CD4-positive, alpha-beta T cell treated with Interleukin-17A for 4 hours (primary cell): ENCODE results near the gene DNAJB11.
"Not testable (repeated sequence)": the region's sequence is repeated elsewhere in the genome, so short reads cannot be mapped to it uniquely, and the experiment has no call there.

Experiments used
- DNase-seq: peaks from one replicate; pipeline ENCODE4 v3.0.0-alpha.2; 2020; ENCODE audit warnings: mixed read lengths

Gene DNAJB11

DNA sequence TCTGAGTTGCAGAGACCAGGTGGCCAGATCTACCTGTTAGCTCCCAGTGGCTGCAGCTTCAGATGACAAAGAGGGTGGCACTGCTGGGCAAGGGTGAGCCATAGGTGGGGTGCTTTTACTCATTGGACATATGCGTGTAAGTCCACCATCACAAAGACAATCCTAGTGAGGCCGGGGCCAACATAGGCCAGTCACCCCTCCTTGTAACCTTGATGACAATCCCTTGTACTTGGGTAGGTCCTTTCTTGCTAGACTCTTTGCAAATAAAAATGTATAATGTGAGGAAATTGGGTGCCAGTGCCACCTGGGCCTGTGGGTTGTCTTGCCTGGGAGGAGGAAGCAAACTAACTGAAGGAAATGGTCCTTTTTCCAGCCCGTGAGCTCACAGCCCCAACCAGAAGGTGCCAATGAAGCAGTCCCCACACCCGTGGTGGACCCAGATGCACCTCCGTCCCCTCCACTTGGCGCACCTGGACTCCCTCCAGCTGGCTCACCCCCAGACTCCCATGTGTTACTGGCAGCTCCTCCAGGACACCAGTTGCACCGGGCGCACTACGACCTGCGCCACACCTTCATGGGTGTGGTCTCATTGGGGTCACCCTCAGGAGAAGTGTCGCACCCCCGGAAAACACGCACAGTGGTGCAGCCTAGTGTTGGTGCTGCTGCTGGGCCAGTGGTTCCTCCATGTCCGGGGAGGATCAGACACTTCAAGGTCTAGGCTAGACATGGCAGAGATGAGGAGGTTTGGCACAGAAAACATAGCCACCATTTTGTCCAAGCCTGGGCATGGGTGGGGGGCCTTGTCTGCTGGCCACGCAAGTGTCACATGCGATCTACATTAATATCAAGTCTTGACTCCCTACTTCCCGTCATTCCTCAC lies 49.9 kb downstream of the DNAJB11 start:
- no peak for DNase-seq

DNA sequence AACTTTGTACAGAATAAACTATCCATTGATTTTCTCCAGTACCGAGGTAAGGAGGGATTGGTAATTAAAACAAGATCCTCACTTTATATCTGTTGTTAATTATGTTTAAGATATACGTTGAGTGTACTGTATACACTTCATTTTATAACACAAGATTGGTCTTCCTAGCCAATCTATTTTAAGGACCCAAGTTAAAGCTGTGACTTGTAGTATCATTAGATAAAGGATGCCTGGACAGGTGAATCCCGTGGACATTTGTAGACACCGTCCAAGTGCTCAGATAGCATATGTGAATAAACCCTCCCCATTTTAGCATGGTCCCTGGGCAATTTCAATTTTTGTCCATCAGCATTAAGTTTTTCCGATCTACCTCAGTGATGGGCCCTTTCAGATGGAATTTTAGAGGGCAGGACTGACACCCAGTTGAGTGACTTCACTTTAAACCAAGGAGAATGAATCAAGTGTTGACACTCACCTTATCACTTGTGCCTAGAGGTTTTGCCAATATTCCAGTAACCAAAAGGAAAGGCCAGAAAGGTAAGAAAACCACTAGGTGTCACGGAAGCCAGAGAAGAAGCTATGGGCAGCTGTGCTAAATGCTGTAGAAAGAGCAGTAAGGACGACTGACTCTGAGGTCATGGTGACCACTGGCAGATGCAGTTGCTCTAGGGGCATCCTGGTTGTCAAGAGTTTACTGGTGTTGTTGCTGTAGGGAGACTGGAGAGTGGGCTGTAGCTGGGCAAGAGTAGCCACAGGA lies 51.6 kb downstream of the DNAJB11 start:
- no peak for DNase-seq

DNA sequence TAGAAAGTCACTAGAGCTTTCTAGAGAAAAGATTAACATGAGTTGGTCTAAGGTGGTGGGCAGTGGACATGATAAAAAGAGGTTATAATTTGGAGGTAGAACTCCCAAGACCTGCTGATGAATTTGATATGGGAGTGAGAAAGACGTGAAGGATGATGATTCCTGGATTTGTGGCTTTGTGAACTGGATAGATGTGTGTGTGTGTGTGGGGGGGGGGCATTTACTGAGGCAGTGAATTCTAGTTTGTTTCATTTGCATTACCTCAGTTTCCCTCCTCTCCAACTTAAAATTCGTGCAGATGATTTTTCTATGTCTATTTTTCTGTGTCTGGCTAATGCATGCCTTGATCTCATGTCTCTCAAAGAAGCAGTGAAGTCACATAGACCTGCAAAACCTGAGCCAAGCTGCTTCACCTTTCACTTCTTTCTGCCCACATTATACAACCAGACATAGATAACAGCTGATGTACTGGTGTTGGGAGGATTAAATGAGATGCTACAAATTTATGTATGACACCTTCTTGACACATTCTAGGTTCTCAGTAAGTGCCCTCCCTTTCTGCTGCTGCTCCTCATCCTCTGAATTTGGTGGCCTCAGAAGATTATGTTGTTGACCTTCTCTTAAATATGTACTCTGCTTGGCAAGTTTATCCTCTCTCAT lies 52.3 kb downstream of the DNAJB11 start:
- no peak for DNase-seq

DNA sequence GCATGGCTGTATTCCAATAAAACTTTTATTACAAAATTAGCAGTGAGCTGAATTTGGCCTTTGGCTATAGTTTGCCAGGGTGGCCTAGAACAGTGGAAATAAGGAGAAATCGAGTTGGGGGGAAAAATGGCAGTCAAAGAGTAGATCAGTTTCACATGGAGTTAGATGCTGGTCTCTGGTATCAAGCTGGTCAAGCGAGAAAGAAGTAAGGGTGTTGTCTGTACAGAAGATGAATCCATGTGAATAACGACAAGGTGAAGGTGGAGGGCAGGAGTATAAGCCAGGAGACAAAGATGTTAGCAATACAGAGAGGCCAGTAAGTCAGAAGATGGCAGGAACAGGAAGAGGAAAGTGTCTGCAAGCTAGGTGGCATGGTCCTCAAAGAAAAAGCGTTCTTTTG lies 54.1 kb downstream of the DNAJB11 start:
- no peak for DNase-seq

DNA sequence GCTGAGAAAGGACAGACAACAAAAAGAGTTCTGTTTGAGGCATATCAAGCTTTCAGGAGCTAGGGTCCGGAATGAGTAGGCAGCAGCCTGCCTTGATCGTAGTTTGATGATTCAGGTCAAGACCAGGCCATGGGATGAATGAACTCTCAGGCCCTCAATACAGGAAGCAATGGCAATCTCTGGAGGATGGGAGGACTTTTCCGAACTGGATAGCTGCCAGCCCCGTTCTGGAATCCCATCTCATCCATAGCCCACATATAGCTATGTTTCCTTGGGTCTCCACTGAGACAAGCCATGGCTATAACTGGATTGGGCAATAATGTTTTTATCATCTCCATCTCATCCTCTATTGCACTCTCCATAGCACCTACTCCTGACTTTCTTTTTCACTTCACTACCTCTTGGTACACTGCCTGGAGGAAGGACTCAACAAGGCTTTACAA lies 55.1 kb downstream of the DNAJB11 start:
- no peak for DNase-seq

DNA sequence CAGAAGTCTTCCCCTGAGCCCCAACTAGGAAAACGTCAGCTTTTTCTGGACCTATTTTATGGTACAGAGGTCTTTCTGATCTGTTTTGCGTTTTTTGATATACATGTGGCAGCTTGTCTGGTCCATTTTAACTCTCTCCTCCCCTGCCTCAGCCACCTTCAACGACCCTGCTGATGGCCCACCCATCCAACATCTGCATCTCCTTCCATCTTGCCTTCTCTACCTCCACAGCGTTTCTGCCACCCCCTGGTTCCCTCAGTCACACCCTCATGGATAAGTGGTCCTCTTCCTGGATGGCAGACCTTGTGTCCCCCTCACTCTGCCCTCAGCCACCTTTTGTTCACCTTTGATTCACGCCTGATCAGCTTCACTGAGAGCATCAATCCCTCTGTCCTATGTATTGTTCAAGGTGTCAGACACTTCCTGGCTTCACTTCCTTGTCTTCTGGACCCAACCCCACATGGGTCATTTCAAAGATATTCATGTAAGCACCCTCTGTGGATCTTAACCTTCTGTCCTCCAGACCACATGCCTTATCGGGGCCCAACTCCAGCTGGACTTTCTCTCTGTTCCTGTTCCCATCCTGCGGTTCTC lies 55.8 kb downstream of the DNAJB11 start:
- no peak for DNase-seq

DNA sequence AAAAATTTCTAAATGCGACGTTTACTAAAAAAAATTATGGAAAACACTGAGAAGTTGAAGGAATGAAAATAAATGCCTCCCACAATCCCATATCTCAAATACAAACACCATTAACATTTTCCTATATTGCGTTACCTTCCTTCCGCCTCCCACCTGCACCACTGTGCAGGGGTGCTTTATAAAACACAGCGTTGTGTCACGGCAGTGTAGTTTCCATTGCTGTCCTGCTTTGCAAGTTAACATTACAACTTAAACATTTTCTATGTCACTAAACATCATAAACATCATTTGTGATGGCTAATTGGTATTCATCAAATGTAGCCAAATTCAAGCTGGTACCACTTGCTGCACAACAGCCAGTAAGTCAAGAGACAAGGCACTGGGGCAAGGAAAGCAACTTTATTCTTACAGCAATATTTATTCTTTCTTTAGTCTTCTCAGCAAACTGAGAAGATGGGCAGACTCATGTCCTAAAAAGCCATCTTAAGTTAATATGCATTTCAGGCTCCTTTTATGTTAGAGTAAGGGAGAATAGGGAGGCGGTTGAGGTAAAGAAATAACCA lies 57.4 kb downstream of the DNAJB11 start:
- DNase-seq, result no peak

DNA sequence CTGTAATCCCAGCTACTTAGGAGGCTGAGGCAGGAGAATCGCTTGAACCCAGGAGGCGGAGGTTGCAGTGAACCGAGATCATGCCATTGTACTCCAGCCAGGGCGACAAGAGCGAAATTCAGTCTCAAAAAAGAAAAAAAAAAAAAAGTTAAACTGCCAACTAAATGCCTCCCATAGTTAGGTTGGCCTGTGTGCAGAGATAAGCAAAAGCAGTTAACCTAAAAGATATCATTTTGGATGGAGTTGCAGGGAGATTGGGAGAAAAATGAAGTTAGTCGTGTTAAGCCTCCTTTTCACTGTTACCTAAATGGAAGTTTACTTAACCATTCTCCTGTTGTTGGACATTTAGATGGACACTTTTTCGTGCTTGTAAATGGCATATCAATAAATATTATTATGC lies 58.2 kb downstream of the DNAJB11 start:
- DNase-seq, result no peak

DNA sequence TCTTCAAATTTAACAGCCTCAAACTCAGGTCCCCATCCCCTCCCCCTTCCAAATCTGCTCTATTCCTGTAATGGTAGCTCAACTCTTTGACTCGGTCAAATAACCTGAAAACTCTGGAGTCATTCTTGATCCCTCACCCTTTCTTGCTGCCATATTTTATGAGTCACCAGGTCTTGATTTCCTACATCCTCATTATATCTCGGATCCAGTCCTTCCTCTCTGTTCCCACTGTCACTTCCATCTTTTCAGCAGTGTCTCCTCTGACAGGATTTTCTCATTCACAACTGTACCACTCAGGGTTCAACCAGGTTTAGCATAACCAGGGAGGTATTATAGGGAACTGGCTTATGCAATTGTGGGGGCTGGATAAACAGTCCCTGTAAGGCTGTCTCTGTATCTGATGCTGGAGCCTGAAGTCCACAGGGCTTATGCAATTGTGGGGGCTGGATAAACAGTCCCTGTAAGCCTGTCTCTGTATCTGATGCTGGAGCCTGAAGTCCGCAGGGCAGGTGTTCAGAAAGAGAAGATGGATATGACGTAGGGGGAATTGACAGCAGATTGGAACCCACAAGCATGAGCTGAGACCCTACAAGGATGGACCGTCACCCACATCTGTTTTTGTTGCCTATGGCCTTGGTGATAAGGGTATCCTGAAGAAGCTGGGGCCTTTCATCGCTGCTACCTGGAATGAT lies 60.6 kb downstream of the DNAJB11 start:
- DNase-seq, result no peak

DNA sequence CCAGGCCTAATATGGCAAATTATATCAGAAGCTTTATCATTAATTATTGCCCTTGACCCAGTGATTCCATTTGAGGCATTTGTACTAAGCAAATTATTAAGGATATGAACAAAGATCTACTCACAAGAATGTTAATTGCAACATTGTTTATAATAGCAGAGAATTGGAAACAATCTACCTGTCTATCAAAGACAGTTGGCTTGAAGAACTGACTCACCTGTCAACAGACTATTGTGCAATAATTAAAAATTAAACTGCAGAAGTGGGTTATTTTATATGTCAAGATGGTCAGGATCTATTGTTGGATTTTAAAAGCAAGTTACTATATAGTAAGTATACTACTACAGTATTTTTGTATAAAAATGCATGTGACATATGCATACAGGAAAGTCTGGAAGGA lies 63.0 kb downstream of the DNAJB11 start:
- DNase-seq, result no peak

DNA sequence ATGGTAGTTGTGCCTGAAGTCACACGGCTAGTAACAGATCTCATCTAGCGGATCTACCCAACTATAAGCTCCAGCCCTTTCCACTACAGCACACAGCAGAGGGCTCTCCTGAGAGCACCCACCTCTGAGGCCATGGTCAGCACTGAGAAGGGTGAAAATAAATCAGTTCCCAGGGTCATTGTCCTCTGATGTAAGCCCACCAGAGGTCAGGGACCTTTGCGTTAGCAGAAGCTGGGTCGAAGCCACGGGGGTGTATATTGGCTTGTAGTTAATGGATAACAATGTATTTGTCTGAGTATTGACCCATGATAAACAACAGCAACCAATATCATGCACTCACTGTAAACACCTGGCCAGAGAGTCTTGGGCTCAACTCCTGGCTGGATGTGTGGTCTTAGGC lies 63.7 kb downstream of the DNAJB11 start:
- not testable (repeated sequence) for DNase-seq
